Tibial nerve (tissue), 4 donors: Measurements from ENCODE around the gene ASB13.

Experiments
- CTCF ChIP-seq, 5 experiments: fragments of 200-600 bp in 3 of 5; fragments of 450-650 bp in 2 of 5; sonication (generic) in 3 of 5; IDR thresholded peaks; one replicate each; pipeline ENCODE4 v1.5.1; 2016 to 2019; ENCODE audit warnings: antibody characterized with exemption in 5 of 5, mild to moderate bottlenecking in 3 of 5, moderate library complexity in 2 of 5
- EP300 ChIP-seq, 2 donors: sonication (generic); formaldehyde crosslinking; IDR thresholded peaks; one replicate each; pipeline ENCODE4 v1.6.1; 2017; ENCODE audit warnings: antibody characterized with exemption in 2 of 2, mild to moderate bottlenecking in 1 of 2
- POLR2A ChIP-seq, 2 donors: fragments of 450-650 bp; IDR thresholded peaks; one replicate each; pipeline ENCODE4 v1.6.1; 2017; ENCODE audit warnings: antibody characterized with exemption in 2 of 2, mild to moderate bottlenecking in 2 of 2, moderate library complexity in 2 of 2

- TF ChIP-seq CTCF (IDR thresholded peaks at IDR 0.05) (no peak), EP300 (IDR thresholded peaks at IDR 0.05) (no peak), POLR2A (IDR thresholded peaks at IDR 0.05) (no peak)
These were observed 74.3 kb downstream of the ASB13 start for GRCh38 chr10:5592070-5592469.
